GM12878 (cell line): Measurements from ENCODE around the gene FBXO17. TPM values are rescaled to one million over a fixed set of nuclear protein-coding genes. Genes with fewer than 3 reads are reported as not detected.

ENCODE experiments used
- BACH1 ChIP-seq: fragments of 450-650 bp; IDR thresholded peaks from 2 replicates; pipeline ENCODE4 v1.6.1; 2017; ENCODE audit warnings: mild to moderate bottlenecking, borderline replicate concordance
- CBX3 ChIP-seq: fragments of 200-600 bp; sonication (generic); IDR thresholded peaks from 2 replicates; pipeline ENCODE4 v1.6.1; 2016; ENCODE audit warnings: low read depth, borderline replicate concordance
- EP300 ChIP-seq, 2 experiments: fragments of 150-350 bp in 1 of 2; IDR thresholded peaks; 2 replicates each; pipeline ENCODE4 v1.6.1; 2011 to 2012; ENCODE audit warnings: low read depth in 2 of 2, low read length in 2 of 2, borderline replicate concordance in 1 of 2, improper control_type of control experiment in 1 of 2, inconsistent platforms in 1 of 2; ENCODE audit not compliant: control insufficient read depth in 1 of 2
- ETV6 ChIP-seq, 2 experiments: fragments of 450-650 bp in 1 of 2; IDR thresholded peaks in 1 of 2; conservative IDR thresholded peaks in 1 of 2; 2 replicates each; pipeline ENCODE4 v1.6.1; 2014; ENCODE audit warnings: antibody characterized with exemption in 1 of 2, borderline replicate concordance in 1 of 2, low read depth in 1 of 2, mild to moderate bottlenecking in 1 of 2, moderate library complexity in 1 of 2
- GATAD2B ChIP-seq: fragments of 450-650 bp; conservative IDR thresholded peaks from 2 replicates; pipeline ENCODE4 v1.6.1; 2017; ENCODE audit warnings: low read depth, mild to moderate bottlenecking, moderate library complexity
- IRF4 ChIP-seq: IDR thresholded peaks from 2 replicates; pipeline ENCODE4 v1.6.1; 2011; ENCODE audit warnings: low read depth, low read length
- MEF2B ChIP-seq: fragments of 450-650 bp; IDR thresholded peaks from 2 replicates; pipeline ENCODE4 v1.6.1; 2018; ENCODE audit warnings: mild to moderate bottlenecking, moderate library complexity; ENCODE audit not compliant: partially characterized antibody, poor library complexity, severe bottlenecking
- MTA3 ChIP-seq: IDR thresholded peaks from 2 replicates; pipeline ENCODE4 v1.6.1; 2012; ENCODE audit warnings: low read length, inconsistent platforms, borderline replicate concordance
- POLR2AphosphoS2 ChIP-seq: IDR thresholded peaks from 2 replicates; pipeline ENCODE4 v1.6.1; 2011; ENCODE audit warnings: low read depth, mild to moderate bottlenecking, low read length, improper control_type of control experiment, moderate library complexity
- POLR2AphosphoS5 ChIP-seq: IDR thresholded peaks from 2 replicates; pipeline ENCODE4 v1.6.1; 2011; ENCODE audit warnings: mild to moderate bottlenecking, low read length, inconsistent platforms
- RB1 ChIP-seq: fragments of 450-650 bp; formaldehyde crosslinking; IDR thresholded peaks from 2 replicates; pipeline ENCODE4 v1.6.1; 2017; ENCODE audit warnings: mild to moderate bottlenecking, borderline replicate concordance
- RELA ChIP-seq: fragments of 450-650 bp; IDR thresholded peaks from 2 replicates; pipeline ENCODE4 v1.8.0; 2014; ENCODE audit warnings: borderline replicate concordance; ENCODE audit not compliant: partially characterized antibody
- RUNX3 ChIP-seq: IDR thresholded peaks from 2 replicates; pipeline ENCODE4 v1.6.1; 2012; ENCODE audit warnings: low read length, inconsistent platforms
- SIX5 ChIP-seq: IDR thresholded peaks from 2 replicates; pipeline ENCODE4 v1.6.1; 2011; ENCODE audit warnings: mild to moderate bottlenecking, low read depth, low read length, moderate library complexity; ENCODE audit not compliant: severe bottlenecking
- SMAD1 ChIP-seq: fragments of 450-650 bp; IDR thresholded peaks from 2 replicates; pipeline ENCODE4 v1.6.1; 2018; ENCODE audit warnings: mild to moderate bottlenecking, low read depth; ENCODE audit not compliant: partially characterized antibody
- SUPT20H ChIP-seq: IDR thresholded peaks from 2 replicates; pipeline ENCODE4 v1.6.1; 2011; ENCODE audit warnings: low read depth, mild to moderate bottlenecking, low read length, moderate library complexity, borderline replicate concordance; ENCODE audit not compliant: control insufficient read depth
- WRNIP1 ChIP-seq: IDR thresholded peaks from 2 replicates; pipeline ENCODE4 v1.6.1; 2011; ENCODE audit warnings: low read depth, low read length, improper control_type of control experiment, borderline replicate concordance
- YY1 ChIP-seq: IDR thresholded peaks from 2 replicates; pipeline ENCODE4 v1.6.1; 2011; ENCODE audit warnings: low read depth, mild to moderate bottlenecking, low read length
- polyA plus RNA-seq, 11 experiments: library from polyadenylated mRNA; depleted of rRNA in 4 of 11; unstranded in 6 of 11; stranded (reverse) in 5 of 11; fragments of >200 nt; fragmentation: Nextera tagmentation in 4 of 11; fragmentation: Illumina TruSeq in 1 of 11; extraction: Ambion mirVana in 4 of 11; extraction: Trizol in 1 of 11; gene quantifications; 1 replicate in 1 of 11; 2 replicates in 10 of 11; pipeline versions ENCODE4 v1.2.1 to v1.2.3, GENCODE V29; 2011 to 2016; ENCODE audit warnings: inconsistent platforms in 2 of 11, missing spikeins in 2 of 11, low read depth in 1 of 11
- total RNA-seq, 4 experiments: library from RNA; depleted of rRNA in 3 of 4; stranded (reverse); fragments of >200 nt in 3 of 4; fragmentation: Illumina TruSeq in 1 of 4; extraction: Trizol in 1 of 4; gene quantifications; 2 replicates each; pipeline versions ENCODE4 v1.2.1 to v1.2.3, GENCODE V29; 2013 to 2021
- TF ChIP-seq, protein P1 (sequence below): fragments of 150-350 bp; IDR thresholded peaks from 2 replicates; pipeline ENCODE4 v1.6.1; 2014; ENCODE audit warnings: mild to moderate bottlenecking, low read depth, low read length
- TF ChIP-seq, protein P2 (sequence below): fragments of 450-650 bp; IDR thresholded peaks from 2 replicates; pipeline ENCODE4 v1.6.1; 2017; ENCODE audit warnings: antibody characterized with exemption, mild to moderate bottlenecking, moderate library complexity
- TF ChIP-seq, protein P3 (sequence below): fragments of 450-650 bp; IDR thresholded peaks from 2 replicates; pipeline ENCODE4 v1.6.1; 2018; ENCODE audit warnings: borderline replicate concordance, mild to moderate bottlenecking; ENCODE audit not compliant: partially characterized antibody
- TF ChIP-seq, protein P4 (sequence below): IDR thresholded peaks from 2 replicates; pipeline ENCODE4 v1.6.1; 2011; ENCODE audit warnings: low read depth, mild to moderate bottlenecking, low read length, moderate library complexity, borderline replicate concordance; ENCODE audit errors: extremely low read depth

Gene FBXO17
- total and polyA plus RNA-seq, 10 of the 15 experiments (the other 5 are each of a cell fraction or from before 2014, with no cell fraction given) = 2.2 to 11.1 (median 5.3) TPM

DNA sequence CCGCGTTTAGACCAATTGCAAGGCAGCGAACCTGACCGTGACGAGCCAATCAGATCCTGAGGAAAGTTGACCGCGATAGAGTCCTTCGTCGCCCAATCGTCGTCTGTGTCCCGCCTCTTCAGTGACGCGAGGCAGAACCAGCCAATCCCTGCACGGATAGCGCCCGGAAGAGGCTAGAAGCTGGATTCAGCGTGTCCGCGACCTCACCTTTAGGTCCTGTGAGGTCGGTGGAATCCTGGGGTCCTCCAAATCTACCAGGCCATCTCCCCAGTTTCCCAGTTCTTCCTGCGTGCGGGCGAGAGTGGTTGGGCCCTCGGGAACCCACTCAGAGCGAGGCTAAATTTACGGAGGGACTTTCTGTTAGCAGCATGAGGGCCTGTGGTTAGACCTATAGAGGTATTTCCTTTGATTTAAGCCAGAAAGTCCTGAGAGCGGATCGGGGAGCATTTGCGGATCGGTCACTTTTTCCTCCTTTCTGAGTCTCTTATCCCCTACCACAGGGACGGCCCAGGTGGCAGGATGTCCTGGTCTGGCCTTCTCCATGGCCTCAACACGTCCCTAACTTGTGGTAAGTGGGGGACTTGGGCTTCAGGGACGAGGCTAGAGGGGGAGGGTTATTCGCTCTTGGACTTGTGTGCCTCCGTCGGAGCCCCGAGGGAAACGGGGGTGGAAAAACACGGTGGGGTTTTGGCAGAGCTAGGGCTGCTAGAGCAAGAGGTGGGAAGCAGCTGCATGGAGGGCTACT, 44.6 kb downstream of the FBXO17 start, which contains the start of gene MRPS12 (continued):
- no peak for TF ChIP-seq MEF2B
- TF ChIP-seq CBX3 = no peak
- TF ChIP-seq, protein P1, sequence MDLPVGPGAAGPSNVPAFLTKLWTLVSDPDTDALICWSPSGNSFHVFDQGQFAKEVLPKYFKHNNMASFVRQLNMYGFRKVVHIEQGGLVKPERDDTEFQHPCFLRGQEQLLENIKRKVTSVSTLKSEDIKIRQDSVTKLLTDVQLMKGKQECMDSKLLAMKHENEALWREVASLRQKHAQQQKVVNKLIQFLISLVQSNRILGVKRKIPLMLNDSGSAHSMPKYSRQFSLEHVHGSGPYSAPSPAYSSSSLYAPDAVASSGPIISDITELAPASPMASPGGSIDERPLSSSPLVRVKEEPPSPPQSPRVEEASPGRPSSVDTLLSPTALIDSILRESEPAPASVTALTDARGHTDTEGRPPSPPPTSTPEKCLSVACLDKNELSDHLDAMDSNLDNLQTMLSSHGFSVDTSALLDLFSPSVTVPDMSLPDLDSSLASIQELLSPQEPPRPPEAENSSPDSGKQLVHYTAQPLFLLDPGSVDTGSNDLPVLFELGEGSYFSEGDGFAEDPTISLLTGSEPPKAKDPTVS = no peak
- TF ChIP-seq RUNX3 = peak; percentile 64
- no peak for TF ChIP-seq EP300 (IDR thresholded peaks at IDR 0.05; ENCODE audit: borderline replicate concordance in 1 of 2, control insufficient read depth in 1 of 2, low read depth in 2 of 2, low read length in 2 of 2)
- TF ChIP-seq, protein P2, sequence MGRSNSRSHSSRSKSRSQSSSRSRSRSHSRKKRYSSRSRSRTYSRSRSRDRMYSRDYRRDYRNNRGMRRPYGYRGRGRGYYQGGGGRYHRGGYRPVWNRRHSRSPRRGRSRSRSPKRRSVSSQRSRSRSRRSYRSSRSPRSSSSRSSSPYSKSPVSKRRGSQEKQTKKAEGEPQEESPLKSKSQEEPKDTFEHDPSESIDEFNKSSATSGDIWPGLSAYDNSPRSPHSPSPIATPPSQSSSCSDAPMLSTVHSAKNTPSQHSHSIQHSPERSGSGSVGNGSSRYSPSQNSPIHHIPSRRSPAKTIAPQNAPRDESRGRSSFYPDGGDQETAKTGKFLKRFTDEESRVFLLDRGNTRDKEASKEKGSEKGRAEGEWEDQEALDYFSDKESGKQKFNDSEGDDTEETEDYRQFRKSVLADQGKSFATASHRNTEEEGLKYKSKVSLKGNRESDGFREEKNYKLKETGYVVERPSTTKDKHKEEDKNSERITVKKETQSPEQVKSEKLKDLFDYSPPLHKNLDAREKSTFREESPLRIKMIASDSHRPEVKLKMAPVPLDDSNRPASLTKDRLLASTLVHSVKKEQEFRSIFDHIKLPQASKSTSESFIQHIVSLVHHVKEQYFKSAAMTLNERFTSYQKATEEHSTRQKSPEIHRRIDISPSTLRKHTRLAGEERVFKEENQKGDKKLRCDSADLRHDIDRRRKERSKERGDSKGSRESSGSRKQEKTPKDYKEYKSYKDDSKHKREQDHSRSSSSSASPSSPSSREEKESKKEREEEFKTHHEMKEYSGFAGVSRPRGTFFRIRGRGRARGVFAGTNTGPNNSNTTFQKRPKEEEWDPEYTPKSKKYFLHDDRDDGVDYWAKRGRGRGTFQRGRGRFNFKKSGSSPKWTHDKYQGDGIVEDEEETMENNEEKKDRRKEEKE = no peak
- TF ChIP-seq RB1 = 0 out of 2 replicates have a peak, but pooled peaks have one; percentile 59
- no peak for TF ChIP-seq IRF4
- peak; percentile 76; the same call in 1 of the 2 replicates for TF ChIP-seq POLR2AphosphoS2
- TF ChIP-seq, protein P3, sequence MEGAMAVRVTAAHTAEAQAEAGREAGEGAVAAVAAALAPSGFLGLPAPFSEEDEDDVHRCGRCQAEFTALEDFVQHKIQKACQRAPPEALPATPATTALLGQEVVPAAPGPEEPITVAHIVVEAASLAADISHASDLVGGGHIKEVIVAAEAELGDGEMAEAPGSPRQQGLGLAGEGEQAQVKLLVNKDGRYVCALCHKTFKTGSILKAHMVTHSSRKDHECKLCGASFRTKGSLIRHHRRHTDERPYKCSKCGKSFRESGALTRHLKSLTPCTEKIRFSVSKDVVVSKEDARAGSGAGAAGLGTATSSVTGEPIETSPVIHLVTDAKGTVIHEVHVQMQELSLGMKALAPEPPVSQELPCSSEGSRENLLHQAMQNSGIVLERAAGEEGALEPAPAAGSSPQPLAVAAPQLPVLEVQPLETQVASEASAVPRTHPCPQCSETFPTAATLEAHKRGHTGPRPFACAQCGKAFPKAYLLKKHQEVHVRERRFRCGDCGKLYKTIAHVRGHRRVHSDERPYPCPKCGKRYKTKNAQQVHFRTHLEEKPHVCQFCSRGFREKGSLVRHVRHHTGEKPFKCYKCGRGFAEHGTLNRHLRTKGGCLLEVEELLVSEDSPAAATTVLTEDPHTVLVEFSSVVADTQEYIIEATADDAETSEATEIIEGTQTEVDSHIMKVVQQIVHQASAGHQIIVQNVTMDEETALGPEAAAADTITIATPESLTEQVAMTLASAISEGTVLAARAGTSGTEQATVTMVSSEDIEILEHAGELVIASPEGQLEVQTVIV = peak; percentile 18
- peak; percentile 96 for TF ChIP-seq POLR2AphosphoS5
- no peak for TF ChIP-seq ETV6 (conservative IDR thresholded peaks at IDR 0.05 in 1 of 2, IDR thresholded peaks at IDR 0.05 in 1 of 2; ENCODE audit: borderline replicate concordance in 1 of 2, low read depth in 1 of 2)
- TF ChIP-seq YY1 = no peak
- no peak for TF ChIP-seq MTA3
- no peak for TF ChIP-seq GATAD2B
- TF ChIP-seq, protein P4, sequence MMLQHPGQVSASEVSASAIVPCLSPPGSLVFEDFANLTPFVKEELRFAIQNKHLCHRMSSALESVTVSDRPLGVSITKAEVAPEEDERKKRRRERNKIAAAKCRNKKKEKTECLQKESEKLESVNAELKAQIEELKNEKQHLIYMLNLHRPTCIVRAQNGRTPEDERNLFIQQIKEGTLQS = no peak
- no peak for TF ChIP-seq SIX5
- no peak for TF ChIP-seq RELA
- TF ChIP-seq SUPT20H = no peak
- no peak; the same call in 1 of the 2 replicates for TF ChIP-seq WRNIP1
- no peak for TF ChIP-seq SMAD1
- no peak for TF ChIP-seq BACH1
